ENCODE results near the gene CCSER2.
A peak's percentile ranks its signal among the peaks of the same experiment; 100 is the strongest.
"Not testable (repeated sequence)": the region's sequence is repeated elsewhere in the genome, so short reads cannot be mapped to it uniquely, and the experiment has no call there.

CCSER2 gene

DNA sequence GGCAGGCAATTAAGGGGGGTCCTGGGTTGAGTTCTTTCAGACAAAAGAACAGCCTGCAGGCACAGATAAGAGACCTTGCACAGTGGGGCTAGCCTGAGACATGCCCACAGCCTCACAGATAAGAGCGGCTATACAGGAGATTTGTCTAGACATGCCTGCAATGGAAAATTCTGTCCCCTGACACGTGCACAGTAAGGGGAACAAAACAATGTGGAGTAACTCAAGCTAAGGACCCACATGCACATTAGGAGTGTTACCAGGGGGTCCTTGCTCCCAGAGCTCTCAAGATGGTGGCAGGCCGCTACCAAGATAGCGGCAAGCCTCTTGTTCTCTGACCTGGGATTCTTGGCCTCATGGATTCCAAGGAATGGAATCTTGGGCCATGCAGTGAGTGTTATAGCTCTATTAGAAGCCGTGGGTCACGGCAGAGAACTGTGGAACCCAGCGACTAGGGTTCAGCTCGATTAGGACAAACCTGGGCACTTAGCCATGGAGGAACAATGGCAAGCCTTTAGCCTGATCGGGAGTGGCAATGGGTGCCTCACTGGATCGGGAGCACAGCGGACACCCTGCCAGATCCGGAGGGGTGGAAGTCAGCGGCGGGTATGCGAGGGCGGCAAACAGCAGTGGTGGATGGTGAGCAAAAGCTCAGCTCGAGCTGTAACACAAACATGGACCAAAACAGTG, 196.9 kb downstream of the CCSER2 start:
- no peak for DNase-seq

DNA sequence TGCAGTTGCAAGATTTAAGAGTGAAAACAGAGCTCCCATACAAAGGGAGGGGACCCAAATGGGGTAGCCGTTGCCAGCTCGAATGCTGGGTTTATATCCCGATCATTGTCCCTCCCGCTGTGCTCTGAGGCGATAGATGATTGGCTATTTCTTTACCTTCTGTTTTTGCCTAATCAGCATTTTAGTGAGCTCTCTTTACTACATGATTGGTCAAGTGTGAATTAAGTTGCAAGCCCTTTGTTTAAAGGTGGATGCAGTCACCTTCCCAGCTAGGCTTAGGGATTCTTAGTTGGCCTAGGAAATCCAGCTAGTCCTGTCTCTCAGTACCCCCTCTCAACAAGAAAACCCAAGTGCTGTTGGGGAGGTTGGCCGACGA, 197.4 kb downstream of the CCSER2 start:
- not testable (repeated sequence) for DNase-seq

DNA sequence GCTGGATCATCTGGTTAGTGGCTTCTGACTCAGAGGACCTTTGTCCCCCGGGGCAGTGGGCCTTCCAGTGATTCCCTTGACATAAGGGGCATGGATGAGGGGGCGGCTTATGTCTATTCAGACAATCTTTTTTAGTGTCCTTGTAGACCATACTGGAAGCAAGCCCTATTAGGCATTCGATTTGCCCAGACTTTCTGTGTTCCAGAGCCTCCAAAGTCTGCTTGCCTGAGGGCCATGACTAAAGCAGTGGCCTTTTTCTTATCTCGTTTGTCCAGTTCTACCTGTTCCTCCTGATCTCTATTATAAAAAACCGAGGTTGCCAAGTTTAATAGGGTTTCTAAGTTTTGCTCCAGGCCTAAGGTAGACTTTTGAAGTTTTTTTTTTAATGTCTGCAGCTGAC, 199.0 kb downstream of the CCSER2 start:
- DNase-seq: not testable (repeated sequence)

DNA sequence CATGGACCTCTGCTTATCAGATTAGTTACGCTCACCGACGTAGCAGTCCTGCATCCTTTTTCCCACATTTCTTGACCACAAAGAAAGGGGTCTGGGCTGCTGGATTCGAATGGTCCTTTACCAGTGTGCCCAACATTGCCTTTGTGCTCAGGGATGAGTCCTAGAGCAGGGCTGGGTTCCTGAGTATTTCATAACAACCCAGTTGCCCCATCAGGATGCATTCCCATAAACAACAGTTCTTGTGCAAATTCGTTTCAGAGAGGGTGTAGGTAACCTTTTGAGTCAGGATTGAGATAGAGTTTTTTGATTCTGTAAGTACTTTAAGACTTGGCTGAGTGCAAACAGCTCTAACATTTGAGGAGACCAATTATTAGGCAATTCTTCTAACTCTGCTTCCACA, 200.1 kb downstream of the CCSER2 start:
- not testable (repeated sequence) for DNase-seq

DNA sequence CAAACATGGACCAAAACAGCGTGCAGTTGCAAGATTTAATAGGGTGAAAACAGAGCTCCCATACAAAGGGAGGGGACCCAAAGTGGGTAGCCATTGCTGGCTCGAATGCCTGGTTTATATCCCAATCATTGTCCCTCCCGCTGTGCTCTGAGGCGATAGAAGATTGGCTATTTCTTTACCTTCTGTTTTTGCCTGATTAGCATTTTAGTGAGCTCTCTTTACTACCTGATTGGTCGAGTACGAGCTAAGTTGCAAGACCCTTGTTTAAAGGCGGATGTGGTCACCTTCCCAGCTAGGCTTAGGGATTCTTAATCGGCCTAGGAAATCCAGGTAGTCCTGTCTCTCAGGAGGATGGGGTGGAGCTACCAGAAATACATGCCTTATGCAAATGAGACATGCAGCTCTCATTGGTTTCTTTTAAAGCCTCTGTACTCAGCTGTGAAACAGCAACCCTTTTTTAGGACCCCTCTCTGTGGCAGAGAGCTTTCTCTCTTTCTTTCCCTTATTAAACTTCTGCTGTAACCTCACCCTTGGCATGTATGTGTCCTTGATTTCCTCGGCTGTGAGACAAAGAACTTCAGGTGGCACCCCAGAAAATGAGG, 202.4 kb downstream of the CCSER2 start:
- no peak for DNase-seq

DNA sequence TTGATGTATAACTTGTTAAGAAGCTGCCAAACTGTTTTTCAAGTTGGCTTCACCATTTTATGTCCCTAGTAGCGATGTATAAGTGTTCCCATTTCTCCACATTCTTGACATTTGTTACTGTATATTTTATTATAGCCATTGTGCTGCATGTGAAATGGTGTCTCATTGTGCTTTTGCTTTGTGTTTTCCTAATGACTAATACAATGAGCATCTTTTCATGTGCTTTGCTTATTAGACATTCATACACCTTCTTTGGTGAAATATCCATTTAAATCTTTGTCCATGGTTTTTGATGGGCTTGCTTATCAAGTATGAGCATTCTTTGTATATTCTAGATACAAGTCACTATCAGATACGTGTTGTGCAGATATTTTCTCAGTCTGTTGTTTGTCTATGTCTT, 203.0 kb downstream of the CCSER2 start:
- no peak for DNase-seq

DNA sequence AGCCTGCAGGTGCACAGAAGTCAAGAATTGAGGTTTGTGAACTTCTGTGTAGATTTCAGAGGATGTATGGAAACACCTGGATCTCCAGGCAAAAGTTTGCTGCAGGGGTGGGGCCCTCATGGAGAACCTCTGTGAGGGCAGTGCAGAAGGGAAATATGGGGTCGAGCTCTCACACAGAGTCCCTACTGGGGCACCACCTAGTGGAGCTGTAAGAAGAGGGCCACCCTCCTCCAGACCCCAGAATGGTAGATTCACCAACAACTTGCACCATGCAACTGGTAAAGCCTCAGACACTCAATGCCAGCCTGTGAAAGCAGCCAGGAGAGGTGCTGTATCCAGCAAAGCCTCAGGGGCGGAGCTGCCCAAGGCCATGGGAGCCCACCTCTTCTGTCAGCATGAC, 205.8 kb downstream of the CCSER2 start:
- DNase-seq: no peak

DNA sequence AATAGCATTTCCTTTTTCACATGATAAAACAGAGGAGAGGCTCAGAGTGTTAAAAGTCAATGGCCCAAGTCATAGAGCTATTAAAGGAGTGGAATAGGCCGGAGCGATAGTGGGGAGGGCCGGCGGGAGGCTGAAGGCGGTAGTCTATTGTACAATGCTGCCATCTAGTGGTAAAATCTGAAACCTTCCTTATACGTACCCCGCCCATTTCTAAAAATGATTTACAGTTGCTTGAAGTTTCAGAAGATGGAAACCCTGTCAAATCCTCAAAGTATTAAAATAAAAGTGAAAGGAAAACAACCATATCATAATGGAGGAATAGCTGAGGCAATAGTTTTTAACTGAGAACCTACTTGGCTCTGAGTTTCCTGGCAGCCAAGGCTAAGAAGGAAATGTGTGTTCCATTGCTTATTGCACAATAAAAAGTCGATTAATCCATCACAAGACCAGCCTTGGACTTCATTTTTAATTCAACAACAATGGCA, 209.1 kb downstream of the CCSER2 start:
- DNase-seq: no peak

DNA sequence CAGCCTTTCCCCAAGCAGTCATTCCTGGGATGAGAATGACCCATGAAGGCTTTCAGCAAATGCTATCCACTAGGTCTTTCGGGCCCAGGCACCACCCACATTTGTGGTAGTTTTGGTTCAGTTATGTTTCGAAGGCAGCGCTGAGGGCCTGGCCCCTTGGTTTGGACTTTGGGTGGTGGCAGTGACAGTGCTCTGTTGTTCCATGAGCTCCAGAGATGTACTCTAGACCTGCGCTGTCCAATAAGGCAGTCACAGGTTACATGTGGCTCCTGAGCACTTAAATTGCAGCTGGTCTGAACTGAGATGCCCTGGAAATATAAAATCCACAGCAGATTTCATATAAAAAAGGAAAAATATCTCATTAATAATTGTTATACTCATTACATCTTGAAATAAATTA, 209.6 kb downstream of the CCSER2 start:
- DNase-seq: no peak

DNA sequence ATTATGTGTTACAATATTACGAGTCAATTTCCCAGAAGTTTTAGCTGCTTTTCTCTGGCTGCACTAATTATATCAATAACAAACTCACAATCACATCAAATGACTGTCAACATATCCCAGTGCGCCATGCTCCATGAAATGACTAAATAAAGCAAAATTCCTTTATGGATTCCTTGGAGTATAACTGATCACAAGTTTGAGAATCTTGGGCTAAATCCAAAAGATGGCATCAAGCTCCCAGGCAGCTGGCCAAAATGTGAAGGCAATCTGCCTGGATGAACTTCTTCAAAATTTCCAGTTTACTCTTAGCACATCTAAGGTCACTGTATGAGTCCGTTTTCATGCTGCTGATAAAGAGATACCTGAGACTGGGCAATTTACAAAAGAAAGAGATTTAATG, 210.8 kb downstream of the CCSER2 start:
- DNase-seq: no peak

DNA sequence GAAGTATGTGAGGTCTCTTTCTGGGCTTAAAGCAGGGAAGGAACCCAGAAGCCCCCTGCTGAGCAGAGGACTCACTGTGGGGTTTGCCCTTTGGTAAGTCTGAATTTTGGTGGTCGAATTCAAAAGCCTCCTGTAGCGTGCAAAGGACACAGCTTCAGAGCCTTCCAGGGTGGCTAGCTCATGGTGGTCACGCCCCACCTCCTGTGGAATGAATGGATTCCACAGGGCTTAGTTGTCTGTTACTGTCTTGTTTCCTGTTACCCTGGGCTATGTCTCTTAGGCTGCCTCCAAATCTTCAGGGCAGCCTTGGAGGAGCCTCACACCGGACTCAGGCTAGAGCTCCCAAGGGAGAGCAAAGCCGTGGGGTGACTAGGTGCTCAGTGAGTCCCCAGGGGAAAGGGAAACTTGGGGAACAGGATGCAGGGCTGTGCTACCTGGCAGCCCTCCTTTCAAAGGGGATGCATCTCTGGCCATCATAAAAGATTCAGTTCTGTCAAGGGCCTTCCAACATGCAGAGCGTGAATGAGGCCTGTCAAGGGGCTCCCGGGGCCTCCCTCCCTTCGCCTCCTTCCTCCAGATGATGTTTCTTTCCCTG, 211.7 kb downstream of the CCSER2 start:
- DNase-seq: no peak

DNA sequence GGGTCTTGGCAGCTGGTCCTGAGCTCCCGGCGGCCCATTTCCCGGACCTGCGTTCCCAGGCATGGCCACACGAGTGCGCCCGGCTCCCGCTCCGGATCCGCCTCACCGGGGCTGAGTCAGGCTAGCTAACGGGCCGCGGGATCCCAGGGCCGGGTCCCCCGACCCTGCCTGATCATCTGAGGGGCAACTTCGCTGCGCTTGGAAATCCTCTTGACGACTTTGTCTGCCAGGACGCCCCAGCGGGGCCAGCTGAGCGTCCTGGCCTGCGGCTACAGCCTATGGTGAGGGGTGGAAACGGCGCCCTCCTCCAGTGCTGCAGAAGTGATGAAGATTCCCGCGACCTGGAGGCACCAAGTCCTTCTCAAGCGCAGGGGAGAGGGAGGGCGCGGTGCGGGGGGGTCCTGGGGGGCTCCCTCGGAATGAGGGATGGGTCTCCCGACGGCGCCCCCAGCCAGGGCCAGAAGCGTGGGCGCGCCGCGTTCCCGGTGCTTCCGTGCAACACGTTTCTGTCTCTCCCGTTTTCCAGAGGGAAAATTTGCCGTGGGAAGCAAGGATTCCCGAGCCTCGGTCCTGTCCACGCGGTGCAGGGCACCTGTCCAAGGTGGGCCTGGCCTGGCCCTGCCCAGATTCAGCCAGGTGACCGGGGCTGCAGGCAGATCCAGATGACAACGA, 212.4 kb downstream of the CCSER2 start:
- peak; percentile 53 for DNase-seq

DNA sequence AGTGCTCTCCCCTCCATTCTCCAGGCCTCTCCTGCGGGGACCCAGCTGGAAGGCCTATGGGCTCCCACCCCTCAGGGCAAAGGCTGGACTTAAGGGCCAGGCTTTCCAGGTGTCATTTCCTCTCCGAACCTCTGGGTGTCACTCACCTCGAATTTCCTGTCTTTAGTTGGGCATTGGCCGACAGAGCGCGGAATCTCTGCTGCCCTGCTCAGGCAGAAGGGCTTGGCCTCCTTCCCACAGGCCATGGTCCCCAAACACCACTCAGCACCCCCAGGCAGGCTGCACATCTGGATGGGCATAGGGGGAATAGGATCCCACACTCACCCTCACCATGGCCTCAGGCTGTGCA, 212.9 kb downstream of the CCSER2 start:
- no peak for DNase-seq

DNA sequence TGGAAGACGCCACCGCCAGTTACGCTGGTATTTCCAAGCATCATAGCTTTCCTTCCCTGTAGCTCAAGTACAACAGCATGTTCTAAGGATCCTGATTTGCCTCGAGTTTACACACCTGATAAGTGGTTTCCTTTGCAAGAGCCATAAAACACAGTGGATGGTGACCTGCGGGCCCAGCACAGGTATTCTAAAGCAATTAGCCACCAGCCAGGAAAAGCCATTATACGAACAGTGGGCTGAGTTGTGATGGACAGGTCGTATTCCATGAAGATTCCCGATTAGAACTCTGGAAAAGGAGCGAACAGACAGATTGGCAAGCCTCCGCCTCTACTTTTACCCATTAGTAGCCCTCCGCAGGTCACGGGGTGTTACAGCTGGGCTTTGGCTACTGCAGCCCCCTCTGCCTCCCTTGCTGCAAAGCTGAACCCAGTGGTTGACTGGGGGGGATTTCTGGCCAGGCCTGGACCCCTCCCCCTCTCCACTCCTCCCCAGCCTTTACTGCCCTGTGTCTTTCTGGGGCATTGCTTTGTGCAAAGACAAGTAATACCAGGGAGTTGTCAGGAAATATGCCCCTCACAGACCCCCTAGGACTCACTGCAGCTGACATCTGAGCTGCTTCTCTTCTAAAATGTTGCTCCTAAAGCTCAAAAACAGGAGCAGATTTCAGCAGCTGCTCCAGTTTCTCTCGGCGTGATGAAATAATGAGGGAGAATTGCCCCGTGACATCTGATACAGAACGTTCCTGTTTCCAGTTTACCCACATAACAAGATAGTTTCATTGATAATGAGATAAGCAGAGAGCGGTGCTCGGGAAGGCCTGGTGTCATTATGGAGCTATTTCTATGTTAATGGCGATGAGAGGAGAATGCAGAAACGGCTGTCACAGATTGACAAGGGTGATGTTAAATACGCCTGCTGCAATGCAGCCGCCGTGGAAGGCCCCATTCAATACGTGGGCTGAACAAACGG, 214.4 kb downstream of the CCSER2 start:
- no peak for DNase-seq

DNA sequence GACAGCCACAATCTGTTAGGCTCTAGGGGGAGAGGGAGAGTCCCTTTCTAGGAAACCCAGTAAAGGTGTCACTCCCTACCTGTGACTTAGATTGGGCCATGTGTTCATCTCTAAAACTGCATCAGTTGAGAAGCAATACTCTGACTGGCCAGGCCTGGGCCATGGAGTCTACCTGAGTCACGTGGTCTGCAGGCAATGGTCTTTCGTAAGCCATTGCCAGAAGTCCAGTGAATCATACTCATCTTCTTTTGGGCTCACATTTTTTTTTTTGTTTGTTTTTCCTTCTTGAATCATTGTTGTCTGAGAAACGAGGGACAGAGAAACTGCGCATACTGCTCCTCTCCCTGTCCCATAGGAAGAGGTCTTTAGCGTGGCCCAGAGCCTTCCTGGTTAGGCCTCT, 215.6 kb downstream of the CCSER2 start:
- no peak for DNase-seq

DNA sequence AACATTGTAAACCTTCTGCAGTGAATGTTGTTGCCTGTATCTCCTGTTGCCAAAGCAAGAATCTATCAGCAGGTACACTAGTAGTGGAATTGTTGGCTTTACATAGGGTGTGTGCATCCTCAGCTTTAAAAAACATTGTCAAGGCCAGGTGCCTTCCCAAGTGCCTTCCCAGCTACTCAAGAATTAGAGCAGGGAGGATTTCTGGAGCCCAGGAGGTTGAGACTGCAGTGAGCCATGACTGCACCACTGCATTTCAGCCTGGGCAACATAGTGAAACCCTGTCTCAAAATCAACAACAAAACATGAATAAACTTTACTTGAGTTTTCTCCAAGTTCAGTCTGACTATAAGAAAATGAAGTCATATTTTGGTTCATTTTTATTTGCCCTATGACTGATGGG, 217.3 kb downstream of the CCSER2 start:
- no peak for DNase-seq

DNA sequence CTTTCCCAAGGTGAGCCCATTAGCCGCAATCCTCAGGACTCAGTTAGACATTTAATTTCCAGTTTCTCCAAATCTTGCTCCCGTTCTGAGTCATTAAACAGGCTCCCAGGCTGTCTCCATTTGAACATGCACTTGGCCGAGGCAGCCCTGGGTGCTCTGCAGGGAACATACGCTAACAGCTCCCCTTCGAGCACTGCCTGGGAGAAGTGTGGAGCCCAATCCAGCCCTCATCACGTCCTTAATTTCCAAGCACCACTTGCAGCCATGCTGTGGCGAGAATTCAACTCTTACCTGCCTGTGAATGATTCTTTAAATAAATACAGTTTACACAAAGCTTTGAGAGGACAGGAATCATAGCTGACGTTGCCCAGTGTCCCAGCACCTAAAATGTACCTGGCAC, 218.2 kb downstream of the CCSER2 start:
- no peak for DNase-seq

DNA sequence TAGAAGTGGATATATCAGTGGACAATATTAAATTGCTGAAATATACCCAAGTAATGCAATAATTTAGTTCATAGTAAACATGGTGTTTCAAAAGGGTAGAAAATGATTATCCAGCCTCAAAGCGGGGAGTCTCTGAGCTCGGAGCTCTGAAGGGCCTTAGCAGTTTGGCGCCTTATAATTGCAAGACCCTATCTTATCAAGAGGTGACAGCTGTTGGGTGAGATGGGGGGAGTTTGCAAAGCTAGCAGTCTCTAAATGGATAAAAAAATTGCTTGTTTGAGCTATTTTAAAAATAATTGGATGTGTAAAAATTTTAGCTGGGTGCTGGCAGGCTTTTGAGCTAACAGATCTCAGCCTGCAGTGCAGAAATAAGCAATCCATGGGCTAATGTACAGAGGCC, 219.2 kb downstream of the CCSER2 start:
- DNase-seq: no peak

DNA sequence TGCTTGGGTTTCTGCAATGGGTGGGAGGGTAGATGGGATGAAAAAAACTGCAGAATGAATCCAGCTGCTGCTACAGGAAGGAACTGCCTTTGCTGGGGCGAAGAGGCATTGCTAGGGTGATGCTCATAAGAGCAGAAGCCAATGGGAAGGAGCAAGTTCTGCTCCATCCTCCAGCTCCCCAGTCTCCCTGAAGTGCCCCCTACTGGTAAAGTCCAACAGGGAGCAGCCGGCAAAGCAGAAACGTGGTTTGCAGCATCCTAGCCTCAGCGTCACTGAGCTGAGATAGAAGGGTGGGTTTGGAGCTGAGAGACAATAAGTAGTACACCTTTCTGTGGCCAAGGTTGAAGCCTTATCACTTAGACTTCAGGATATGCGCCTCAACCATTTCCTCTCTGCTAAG, 220.5 kb downstream of the CCSER2 start:
- no peak for DNase-seq

DNA sequence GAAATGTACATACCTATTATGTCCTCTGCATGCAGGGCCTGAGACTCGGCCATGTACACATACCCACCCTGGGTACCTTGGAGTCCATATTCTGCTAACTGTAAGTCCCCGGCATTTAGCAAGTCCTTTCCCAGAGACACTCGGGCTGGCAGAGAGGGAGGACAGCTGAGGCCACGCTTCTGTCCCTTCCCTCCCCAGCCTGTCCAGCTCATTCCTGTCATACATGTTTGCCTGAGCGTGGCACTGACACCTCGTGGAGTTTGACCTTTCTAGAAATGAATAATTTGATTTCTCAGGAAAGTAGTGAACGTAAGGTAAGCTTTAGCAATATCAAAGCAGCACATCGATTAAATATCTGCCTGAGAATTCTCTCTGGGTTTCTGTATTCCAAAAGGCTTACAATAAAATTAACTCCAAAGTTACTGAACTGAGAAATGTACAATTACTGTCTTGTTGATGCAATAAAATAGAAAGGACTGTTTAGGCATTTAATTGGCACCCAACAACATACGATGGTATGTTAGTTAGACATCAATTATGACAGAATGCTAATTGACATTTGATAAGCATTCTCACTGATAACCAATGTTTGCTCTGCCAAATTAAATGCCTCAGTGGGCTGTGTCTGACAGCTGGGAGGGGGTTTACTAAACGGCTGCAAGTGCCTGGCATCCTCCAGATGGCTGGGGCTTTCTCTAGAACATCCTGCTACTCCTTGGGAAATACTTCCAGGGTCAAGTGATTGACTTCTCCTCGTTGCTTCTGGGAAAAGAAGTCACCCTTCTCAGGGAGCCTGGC, 221.2 kb downstream of the CCSER2 start:
- DNase-seq: no peak

DNA sequence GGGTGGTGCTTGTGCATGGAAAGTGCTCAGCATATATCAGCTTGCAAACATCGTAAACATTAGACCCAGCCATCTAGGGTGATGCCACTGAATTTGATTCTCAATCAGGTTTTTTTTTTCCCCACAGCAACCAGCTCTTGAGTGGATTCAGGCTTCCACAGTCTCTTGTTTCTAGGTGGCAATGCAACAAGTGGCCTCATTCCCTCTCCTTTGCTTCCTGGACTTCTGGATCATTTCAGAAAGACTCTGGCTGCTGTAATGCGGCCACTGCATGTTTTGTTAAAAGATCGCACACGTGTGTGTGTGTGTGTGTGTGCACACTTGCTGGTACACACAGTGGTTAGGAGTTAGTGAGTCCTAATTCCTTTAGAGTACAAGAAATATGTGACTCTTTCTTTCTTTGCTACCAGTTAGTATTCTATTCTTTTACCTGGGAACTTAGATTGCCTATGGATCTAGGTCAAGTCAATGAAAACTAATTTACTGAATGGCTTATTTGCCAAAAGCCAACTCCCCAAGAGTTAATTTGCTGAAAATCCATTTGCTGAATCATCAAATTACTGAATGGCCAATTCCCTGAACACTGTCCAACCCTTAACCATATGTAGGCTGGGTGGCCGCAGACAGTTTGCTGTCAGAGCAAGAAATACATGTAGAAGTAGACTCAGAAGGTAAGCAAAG, 222.5 kb downstream of the CCSER2 start:
- no peak for DNase-seq

All from activated T-cell treated with anti-CD3 and anti-CD28 coated beads for 4 hours (primary cell).